Measurements from ENCODE around the gene SLC2A14. TPM values are rescaled to one million over a fixed set of nuclear protein-coding genes. Genes with fewer than 3 reads are reported as not detected.
"Not testable (repeated sequence)": the region's sequence is repeated elsewhere in the genome, so short reads cannot be mapped to it uniquely, and the experiment has no call there.

Gene SLC2A14
- total RNA-seq, 2 donors from 2014 or later, result 10.3 TPM; not detected in 1

GRCh38 chr12:7837366-7837765 is 35.3 kb downstream of the SLC2A14 start:
- no peak for DNase-seq (ENCODE audit: low spot score)
- H3K9me3 Mint-ChIP-seq, result no peaks in the 10 kb centered on the region
- no peak overlapping the region for H3K27ac Mint-ChIP-seq
- ATAC-seq, result no peak
- peaks cover 5 to 9% of the 10 kb centered on the region in 2 donors for H3K27me3 Mint-ChIP-seq
- no peaks in the 10 kb centered on the region for H3K4me1 Mint-ChIP-seq (ENCODE audit: low read depth in 2 of 2)
- no peaks in the 10 kb centered on the region for H3K36me3 Mint-ChIP-seq
- no peak overlapping the region for H3K4me3 Mint-ChIP-seq

GRCh38 chr12:7835766-7836165 is 36.9 kb downstream of the SLC2A14 start:
- Mint-ChIP-seq H3K4me3 (no peak overlapping the region), H3K4me1 (ENCODE audit: low read depth in 2 of 2) (no peaks in the 10 kb centered on the region), H3K36me3 (no peaks in the 10 kb centered on the region), H3K27ac (no peak overlapping the region), H3K9me3 (no peaks in the 10 kb centered on the region), H3K27me3 (peaks cover 0 to 3% of the 10 kb centered on the region in 2 donors)
- ATAC-seq, result no peak
- no peak for DNase-seq (ENCODE audit: low spot score)

- Mint-ChIP-seq H3K4me3 (no peak overlapping the region), H3K36me3 (no peaks in the 10 kb centered on the region), H3K9me3 (no peaks in the 10 kb centered on the region), H3K27ac (no peak overlapping the region), H3K27me3 (peaks cover 0 to 3% of the 10 kb centered on the region in 2 donors), H3K4me1 (ENCODE audit: low read depth in 2 of 2) (no peaks in the 10 kb centered on the region)
- DNase-seq (ENCODE audit: low spot score) (no peak), ATAC-seq (no peak)
Measured at GRCh38 chr12:7835116-7835515, 37.6 kb downstream of the SLC2A14 start.

GRCh38 chr12:7834701-7835100 is 38.0 kb downstream of the SLC2A14 start:
- H3K36me3 Mint-ChIP-seq, result no peaks in the 10 kb centered on the region
- DNase-seq (ENCODE audit: low spot score) (no peak), ATAC-seq (peak in 1 of 2 donors; percentile 40)
- H3K4me1 Mint-ChIP-seq (ENCODE audit: low read depth in 2 of 2), result no peaks in the 10 kb centered on the region
- no peaks in the 10 kb centered on the region for H3K9me3 Mint-ChIP-seq
- H3K4me3 Mint-ChIP-seq, result no peak overlapping the region
- H3K27ac Mint-ChIP-seq, result no peak overlapping the region
- peaks cover 0 to 3% of the 10 kb centered on the region in 2 donors for H3K27me3 Mint-ChIP-seq

DNA sequence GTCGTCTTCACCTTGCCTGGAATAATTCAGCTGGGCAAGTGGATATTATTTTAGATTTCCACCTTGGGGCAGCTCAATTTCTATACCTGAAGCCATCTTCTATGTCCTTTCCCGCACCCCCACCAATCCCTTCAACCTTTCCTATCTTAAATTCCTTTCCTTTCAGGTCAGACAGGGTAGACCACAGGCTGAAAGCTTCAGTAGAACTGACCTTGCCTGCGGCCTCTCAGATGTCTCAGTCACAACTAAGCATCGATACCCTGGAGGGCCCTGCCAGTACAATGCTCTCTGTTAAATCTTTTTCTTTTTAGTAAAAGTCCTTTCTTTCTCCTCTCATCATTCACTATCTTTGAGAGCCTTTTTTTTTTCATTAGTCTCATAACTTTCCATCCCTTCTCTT is 38.9 kb downstream of the SLC2A14 start:
- H3K36me3 Mint-ChIP-seq, result no peaks in the 10 kb centered on the region
- no peak for ATAC-seq
- DNase-seq (ENCODE audit: low spot score), result no peak
- H3K4me3 Mint-ChIP-seq, result no peak overlapping the region
- no peak overlapping the region for H3K27ac Mint-ChIP-seq
- no peaks in the 10 kb centered on the region for H3K4me1 Mint-ChIP-seq (ENCODE audit: low read depth in 2 of 2)
- no peaks in the 10 kb centered on the region for H3K9me3 Mint-ChIP-seq
- peaks cover 0 to 3% of the 10 kb centered on the region in 2 donors for H3K27me3 Mint-ChIP-seq

DNA sequence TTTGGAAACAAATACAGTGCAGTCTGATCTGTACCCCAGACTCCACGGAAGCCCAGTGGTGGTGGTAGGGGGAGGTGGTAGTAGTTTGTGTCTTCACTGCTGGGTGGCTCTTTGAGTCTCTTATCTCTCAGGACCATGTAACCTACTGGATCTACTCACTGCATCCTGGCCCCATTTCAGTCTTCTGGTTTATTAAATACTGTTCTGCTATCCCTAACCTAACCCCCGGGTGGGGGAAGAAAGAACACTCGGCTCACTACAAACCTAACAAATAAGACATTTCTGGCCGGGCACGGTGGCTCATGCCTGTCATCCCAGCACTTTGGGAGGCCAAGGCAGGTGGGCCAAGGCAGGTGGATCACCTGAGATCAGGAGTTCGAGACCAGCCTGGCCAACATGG is 39.5 kb downstream of the SLC2A14 start:
- not testable (repeated sequence) for H3K9me3 Mint-ChIP-seq; H3K4me1 Mint-ChIP-seq (ENCODE audit: low read depth in 2 of 2); H3K4me3 Mint-ChIP-seq; H3K27ac Mint-ChIP-seq; ATAC-seq; DNase-seq (ENCODE audit: low spot score); H3K27me3 Mint-ChIP-seq; H3K36me3 Mint-ChIP-seq

DNA sequence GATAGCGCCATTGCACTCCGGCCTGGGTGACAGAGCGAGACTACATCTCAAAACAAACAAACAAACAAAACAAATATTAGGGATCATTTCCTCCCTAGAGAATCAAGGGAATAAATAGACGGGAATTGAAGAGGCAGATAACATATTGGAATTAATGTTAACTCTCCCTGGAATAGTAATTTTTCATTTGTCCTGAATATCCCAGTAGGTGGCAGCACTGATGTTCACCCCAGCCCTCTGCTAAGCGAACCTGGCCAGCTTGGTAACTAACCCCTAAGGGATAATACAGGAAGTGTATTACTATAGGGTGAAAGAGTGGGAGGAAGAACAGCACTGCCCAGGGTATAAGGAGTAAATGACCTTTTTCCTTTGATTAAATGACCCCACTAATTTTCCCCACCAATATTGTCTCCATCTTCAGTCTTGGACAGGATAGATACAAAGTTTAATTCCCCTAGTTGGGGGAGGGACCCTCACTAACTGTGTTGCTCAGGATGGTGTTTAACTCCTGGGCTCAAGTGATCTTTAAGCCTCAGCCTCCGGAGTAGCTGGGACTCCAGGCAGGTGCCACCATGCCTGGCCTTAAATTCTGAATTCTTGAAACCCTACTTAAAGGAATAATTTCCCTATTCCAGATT is 40.5 kb downstream of the SLC2A14 start:
- no peak overlapping the region for H3K4me3 Mint-ChIP-seq
- no peak overlapping the region for H3K27ac Mint-ChIP-seq
- no peaks in the 10 kb centered on the region for H3K4me1 Mint-ChIP-seq (ENCODE audit: low read depth in 2 of 2)
- H3K27me3 Mint-ChIP-seq, result peaks cover 0 to 3% of the 10 kb centered on the region in 2 donors
- H3K9me3 Mint-ChIP-seq, result no peaks in the 10 kb centered on the region
- ATAC-seq (peak; percentile 73 to 78), DNase-seq (ENCODE audit: low spot score) (no peak)
- H3K36me3 Mint-ChIP-seq, result no peaks in the 10 kb centered on the region

GRCh38 chr12:7829737-7830136 is 43.0 kb downstream of the SLC2A14 start:
- not testable (repeated sequence) for H3K27ac Mint-ChIP-seq; H3K36me3 Mint-ChIP-seq; H3K4me1 Mint-ChIP-seq (ENCODE audit: low read depth in 2 of 2); H3K27me3 Mint-ChIP-seq; H3K4me3 Mint-ChIP-seq; H3K9me3 Mint-ChIP-seq; DNase-seq (ENCODE audit: low spot score); ATAC-seq

DNA sequence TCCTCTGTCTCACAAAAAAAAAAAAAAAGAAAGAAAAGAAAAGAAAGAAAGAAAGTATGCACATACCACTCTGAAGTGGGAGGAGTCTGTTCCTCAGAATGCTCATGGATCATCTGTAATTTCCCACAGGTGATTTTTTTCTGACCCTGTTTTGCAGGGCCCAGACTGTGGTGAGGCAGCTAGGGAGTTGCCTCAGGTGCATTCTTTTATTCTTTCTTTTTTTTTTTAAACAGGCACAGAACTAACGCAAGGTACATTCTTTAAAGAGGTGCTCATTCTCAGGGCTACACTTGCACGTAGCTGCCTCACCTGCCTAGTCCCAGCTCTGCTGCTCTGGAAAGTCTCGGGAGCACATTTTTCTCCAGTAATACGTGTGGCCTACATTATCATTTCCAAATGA is 47.0 kb downstream of the SLC2A14 start:
- not testable (repeated sequence) for H3K27me3 Mint-ChIP-seq; H3K36me3 Mint-ChIP-seq; DNase-seq (ENCODE audit: low spot score); H3K27ac Mint-ChIP-seq; H3K9me3 Mint-ChIP-seq; H3K4me1 Mint-ChIP-seq (ENCODE audit: low read depth in 2 of 2); H3K4me3 Mint-ChIP-seq; ATAC-seq

DNA sequence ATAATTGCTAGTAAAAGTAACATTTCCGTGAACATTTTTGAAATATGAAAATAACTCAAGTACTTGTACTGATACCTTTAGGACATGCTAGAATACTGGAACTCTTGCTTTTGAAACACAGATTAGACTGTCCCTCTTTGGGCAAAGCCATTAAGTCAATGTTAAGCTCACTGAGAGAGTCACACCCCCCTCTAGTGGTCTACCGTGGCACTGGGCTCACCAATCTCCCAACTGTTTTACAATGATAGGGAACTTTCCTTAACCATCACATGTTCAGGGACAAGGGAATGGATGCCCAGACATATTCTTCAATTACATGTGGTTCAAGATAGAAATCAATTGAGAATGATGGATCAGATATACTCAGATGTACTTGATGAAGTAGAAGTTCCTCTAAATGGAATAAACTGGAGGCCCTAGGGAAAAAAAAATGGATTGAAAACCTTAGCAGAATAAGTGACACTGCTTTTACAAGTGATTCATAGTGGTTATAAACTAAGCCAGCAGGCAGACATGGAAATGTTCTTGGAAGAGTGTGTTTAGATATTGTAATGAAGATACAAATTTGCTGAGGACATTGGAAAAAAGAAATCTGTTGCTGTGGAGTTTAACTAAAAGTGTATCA is 65.7 kb downstream of the SLC2A14 start:
- H3K27ac Mint-ChIP-seq, result no peak overlapping the region
- DNase-seq (ENCODE audit: low spot score), result peak; percentile 73
- H3K36me3 Mint-ChIP-seq, result no peaks in the 10 kb centered on the region
- H3K27me3 Mint-ChIP-seq, result peaks cover 0 to 6% of the 10 kb centered on the region in 2 donors
- H3K9me3 Mint-ChIP-seq, result no peaks in the 10 kb centered on the region
- H3K4me3 Mint-ChIP-seq, result no peak overlapping the region
- ATAC-seq, result peak; percentile 64 to 71
- no peaks in the 10 kb centered on the region for H3K4me1 Mint-ChIP-seq (ENCODE audit: low read depth in 2 of 2)

- H3K36me3 Mint-ChIP-seq; H3K27me3 Mint-ChIP-seq; ATAC-seq; H3K9me3 Mint-ChIP-seq; H3K4me1 Mint-ChIP-seq (ENCODE audit: low read depth in 2 of 2); H3K27ac Mint-ChIP-seq; DNase-seq (ENCODE audit: low spot score); H3K4me3 Mint-ChIP-seq: not testable (repeated sequence)
Measured at GRCh38 chr12:7806319-7806718, 66.4 kb downstream of the SLC2A14 start.

DNA sequence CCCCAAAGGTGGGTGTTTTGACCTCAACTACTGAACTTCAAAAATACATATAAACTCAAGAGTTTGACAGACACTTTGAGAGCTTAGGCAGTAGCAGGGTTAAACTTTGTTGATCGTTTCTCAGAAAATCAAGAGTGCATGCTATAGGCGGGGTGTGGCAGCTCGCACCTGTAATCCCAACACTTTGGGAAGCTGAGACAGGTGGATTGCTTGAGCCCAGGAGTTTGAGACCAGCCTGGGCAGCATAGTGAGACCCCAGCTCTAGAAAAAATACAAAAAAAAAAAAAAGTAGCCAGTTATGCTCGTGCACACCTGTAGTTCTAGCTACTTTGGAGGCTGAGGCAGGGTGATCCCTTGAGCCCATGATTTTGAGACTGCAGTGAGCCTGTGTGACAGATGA is 71.3 kb downstream of the SLC2A14 start:
- Mint-ChIP-seq H3K36me3 (no peaks in the 10 kb centered on the region), H3K27ac (no peak overlapping the region), H3K4me1 (ENCODE audit: low read depth in 2 of 2) (no peaks in the 10 kb centered on the region), H3K9me3 (no peaks in the 10 kb centered on the region), H3K27me3 (no peaks in the 10 kb centered on the region), H3K4me3 (no peak overlapping the region)
- DNase-seq (ENCODE audit: low spot score) (no peak), ATAC-seq (no peak)

DNA sequence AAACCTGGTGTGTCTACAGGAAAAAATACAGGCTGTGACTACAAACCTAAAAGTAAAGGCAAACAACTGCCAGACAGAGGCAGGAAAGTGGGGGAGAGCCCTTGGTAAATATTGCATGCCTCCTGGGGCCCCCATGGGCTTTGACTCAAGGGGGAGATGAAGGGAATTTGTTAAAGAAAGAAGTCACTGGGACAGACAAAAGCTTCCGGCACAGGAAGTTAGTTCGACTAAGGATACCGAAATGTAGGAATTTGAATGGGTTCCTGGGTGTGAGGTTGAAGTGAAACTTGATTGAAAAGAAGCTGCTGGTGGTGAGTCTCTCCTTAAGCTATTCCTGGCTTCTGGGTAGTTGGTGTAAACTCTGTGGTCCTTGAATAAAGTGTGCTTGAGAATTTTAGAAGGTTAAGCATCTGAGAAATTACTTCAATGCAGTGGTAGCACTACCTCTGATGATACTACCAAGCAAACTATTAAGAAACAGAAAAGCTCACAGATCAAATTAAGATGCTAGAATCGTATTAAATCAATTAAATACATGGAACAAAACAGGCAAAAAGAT is 73.9 kb downstream of the SLC2A14 start:
- H3K36me3 Mint-ChIP-seq; H3K27me3 Mint-ChIP-seq; H3K4me3 Mint-ChIP-seq; H3K4me1 Mint-ChIP-seq (ENCODE audit: low read depth in 2 of 2); DNase-seq (ENCODE audit: low spot score); ATAC-seq; H3K9me3 Mint-ChIP-seq; H3K27ac Mint-ChIP-seq: not testable (repeated sequence)

- ATAC-seq (no peak), DNase-seq (ENCODE audit: low spot score) (no peak)
- H3K27me3 Mint-ChIP-seq, result peaks cover 0 to 3% of the 10 kb centered on the region in 2 donors
- no peak overlapping the region for H3K4me3 Mint-ChIP-seq
- H3K27ac Mint-ChIP-seq, result no peak overlapping the region
- H3K9me3 Mint-ChIP-seq, result no peaks in the 10 kb centered on the region
- no peaks in the 10 kb centered on the region for H3K4me1 Mint-ChIP-seq (ENCODE audit: low read depth in 2 of 2)
- no peaks in the 10 kb centered on the region for H3K36me3 Mint-ChIP-seq
Measured at GRCh38 chr12:7797698-7798398, 74.9 kb downstream of the SLC2A14 start.

Data from natural killer cell treated with Interleukin-12 subunit alpha and Interleukin-12 subunit beta and Interleukin-15 and Interleukin-18, amount 100 ng/mL, for 72 hours (primary cell).